Ammon's horn (tissue), 1 donor: ENCODE results near the gene ATXN7L2.
A peak's percentile ranks its signal among the peaks of the same experiment; 100 is the strongest.

Experiments used
- DNase-seq: peaks from one replicate; pipeline ENCODE4 v3.0.0-alpha.2; 2016; ENCODE audit warnings: low spot score

Gene ATXN7L2

DNA sequence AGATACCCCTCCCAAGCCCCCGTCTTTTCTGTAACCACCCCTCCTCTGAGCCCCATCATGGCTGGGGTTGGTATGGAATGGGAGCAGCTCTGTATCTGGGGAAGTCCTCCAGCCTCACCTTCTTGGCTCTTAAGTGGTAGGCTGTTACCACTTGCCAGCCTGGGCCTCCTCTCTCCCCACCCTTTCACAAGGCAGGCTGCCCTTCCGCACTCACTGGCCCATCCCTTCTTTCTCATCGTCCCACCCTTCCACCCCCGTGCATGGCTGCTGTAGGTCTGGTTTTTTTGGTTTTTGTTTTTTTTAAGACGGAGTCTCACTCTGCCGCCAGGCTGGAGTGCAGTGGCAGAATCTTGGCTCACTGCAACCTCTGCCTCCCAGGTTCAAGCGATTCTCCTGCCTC is 15.4 kb downstream of the ATXN7L2 start:
- DNase-seq, result no peak

DNA sequence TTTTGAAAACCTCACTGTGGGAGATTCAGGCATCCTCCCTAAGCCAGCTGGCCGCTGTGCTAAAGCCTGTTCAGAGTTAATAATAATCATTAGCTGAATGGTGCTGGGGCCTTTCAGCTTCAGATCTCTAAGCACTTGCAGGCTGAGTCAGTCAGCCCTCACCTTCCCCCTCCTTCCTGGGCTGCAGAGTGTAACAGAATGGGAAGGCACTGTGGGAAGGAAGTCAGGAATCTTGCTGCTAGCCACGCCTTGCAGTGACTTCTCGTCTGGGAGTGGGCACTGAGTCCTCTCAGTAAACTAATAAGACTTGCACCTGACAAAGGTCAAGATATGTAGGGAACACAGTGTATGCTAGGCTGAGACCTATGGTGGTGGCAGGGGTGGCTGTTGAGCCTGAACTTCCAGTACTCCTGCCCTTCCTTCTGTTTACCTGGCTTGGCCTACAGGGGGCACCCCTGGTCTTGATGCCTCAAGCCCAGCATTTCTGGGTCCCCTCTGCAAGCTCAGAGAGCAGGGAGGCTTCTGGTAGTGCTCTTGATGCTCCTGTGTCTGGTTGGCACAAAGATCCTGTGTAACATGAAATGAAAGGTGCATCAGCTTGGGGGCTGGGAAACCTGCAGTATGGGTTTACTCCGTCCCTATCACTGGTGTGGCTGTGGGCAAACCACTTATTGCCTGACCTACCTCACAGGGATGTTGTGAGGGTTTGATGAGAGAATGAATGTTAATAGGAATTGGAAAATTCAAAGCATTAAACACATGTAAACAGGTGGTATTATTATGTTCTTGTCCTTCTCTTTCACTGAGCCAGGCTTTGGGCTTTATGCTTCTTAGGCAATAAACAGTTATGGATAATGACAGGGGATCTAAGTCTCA is 16.2 kb downstream of the ATXN7L2 start:
- peak; percentile 66 for DNase-seq

DNA sequence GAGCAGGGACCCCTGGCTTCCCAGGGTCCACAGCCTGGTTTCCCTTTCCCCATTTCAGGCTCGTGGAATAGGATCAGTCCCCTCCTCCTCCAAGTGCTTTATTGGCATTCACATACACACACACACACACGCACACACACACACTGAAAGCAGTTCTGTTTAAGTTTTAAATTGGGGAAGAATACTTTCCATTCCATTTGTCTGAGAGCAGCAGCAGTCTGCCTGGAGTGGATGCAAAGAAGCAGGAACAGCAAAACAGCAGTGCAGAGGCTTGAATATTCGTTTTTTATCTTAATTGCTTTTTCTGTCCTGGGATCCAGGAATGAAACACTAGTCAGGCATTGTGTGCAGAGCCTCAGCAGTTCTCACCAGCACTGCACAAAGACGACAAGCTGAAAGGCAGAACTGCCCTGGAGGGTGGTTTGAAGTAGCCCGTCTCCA is 17.3 kb downstream of the ATXN7L2 start:
- DNase-seq, result no peak

DNA sequence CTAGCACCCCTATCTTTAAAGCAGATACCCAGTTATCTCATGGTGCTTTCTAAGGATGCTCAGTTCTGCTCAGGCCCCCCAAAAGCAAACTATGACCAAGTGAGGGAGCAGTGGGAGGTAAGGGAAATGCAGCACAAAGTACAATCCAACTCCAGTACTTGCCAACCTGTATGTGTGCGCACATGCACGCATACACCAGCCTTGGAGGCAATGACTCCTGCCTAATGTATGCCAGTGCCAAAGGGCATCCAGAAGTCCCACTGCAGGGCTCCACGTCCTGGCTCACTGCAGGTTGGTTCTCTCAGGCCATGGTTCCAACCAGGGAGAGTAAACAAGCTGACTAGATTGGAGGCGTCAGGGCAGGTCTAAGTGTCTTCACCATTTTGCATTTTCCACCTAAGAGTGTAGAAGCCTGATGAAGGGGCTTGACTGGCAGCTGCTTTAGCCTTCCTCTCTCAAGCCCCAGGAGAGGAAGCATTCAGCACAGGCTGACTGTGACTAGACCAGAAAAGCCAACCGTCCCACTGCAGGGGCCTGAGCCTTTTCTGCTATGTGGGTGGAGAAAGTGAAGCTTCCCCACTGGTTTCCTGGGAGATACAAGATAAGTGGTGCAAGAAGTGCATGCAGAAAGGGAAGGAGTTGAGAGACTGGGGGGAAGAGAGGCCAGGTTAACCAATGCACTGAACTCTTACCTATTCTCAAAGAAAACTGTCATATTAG is 18.1 kb downstream of the ATXN7L2 start:
- no peak for DNase-seq

DNA sequence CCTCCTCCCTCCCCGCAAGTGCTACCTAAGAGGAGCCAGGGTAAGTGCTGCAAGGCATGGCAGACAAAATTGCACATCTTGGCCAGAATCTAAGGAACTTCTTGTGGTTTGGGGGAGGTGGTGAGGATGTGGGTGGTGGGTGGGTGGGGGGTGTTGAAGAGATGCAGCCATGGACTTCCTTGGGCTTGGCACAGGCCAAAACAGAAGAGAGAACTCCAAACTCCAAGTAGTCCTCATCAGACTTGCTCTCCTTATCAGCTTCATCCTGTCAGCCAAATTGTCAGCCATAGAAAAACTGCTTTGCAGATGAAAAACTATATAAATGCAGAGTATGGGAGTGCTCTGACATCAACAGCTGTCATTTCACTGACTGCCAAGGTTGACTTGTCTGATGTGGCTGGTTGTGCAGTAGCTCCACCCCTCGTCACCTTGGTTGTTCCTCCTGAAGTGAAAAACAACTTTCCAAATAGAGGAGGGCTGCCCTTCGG is 18.7 kb downstream of the ATXN7L2 start:
- no peak for DNase-seq

DNA sequence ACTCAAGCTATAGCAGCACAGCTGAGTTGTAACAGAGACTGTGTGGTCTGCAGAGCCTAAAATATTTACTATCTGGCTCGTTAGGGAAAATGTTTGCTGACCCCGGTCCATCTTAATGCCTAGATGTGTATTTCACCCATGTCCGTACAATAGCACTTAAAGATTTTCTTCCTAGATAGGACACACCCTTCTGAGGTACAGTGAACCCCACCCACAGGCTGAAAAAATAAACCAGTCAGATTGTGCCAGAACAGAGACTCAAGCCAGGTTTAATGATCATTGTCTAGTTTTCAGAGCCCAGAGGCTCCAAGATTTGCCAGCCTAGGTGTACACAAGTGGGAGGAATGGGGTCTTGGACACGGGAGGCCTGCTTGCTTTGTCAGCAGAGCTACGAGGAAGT is 20.2 kb downstream of the ATXN7L2 start:
- DNase-seq, result no peak

DNA sequence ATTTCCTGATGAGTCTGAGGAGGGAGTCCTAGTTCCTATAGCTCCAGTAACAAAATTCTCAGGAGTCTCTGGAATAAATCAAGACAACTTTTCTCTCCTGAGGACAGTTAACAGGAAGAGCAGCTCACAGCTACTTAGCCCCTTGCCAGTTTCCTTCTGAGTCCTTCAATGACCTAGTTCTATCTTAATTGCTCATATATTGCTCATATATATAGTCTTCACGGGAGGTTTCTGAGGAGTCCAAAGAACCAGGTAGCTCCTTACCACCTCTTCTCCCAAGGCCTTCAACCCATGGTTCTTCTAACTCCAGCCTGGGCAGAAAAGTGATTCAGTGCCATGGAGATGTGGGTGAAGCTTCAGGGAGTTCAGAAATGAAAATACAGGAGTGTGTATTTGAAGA is 21.3 kb downstream of the ATXN7L2 start:
- no peak for DNase-seq

DNA sequence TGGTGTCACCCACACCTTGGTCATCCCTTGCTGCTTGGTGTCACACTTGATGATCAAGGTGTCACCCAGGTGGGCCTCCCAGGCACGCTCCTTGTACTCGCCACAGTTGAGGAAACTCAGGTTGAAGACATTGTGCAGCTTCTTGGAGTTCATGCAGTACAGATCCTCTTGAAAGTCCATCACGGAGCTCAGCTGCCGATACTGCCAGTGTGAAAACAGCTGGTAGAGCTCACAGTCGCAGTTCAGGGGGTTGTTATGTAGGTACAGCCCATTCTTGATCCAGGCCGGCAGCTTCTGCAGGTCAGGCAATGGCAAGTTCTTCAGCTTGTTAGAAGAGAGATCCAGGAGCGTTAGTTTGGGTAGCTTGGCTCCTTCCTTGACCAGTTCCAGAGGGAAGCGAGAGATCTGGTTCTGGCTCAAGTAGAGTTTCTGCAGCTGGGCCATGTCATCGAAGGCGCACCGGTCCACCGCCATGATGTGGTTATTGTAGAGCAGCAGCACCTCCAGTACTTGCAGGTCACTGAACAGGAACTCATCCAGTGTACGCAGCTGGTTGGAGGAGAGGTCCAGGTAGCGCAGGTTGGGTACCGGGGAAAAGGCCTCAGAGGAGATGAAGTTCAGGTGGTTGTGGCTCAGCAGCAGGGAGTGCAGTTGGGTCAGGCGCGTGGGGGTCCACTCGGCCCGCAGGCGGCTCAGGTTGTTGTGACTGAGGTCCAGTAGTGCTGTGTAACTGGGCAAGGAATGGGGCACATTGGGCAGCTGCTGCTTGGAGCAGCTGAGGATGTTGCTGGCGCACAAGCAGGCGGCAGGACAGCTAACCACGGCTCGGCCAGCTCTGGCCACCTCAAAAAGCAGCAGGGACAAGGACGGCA is 24.5 kb downstream of the ATXN7L2 start:
- no peak for DNase-seq

DNA sequence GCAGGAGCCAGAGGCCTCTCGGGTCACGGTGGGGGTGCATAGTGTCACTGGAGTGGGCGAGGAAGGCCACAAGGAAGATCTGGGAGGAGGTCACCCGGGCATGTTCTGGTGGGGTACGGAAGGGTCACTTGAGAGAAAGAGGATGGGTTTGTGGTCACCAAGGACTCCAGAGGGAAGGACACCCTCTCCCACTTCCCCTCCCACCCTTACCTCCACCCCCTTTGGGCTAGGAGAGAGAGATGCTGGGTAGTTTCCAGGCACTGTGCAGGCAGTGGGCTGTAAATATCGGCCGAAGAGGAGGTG is 25.1 kb downstream of the ATXN7L2 start:
- DNase-seq, result no peak

DNA sequence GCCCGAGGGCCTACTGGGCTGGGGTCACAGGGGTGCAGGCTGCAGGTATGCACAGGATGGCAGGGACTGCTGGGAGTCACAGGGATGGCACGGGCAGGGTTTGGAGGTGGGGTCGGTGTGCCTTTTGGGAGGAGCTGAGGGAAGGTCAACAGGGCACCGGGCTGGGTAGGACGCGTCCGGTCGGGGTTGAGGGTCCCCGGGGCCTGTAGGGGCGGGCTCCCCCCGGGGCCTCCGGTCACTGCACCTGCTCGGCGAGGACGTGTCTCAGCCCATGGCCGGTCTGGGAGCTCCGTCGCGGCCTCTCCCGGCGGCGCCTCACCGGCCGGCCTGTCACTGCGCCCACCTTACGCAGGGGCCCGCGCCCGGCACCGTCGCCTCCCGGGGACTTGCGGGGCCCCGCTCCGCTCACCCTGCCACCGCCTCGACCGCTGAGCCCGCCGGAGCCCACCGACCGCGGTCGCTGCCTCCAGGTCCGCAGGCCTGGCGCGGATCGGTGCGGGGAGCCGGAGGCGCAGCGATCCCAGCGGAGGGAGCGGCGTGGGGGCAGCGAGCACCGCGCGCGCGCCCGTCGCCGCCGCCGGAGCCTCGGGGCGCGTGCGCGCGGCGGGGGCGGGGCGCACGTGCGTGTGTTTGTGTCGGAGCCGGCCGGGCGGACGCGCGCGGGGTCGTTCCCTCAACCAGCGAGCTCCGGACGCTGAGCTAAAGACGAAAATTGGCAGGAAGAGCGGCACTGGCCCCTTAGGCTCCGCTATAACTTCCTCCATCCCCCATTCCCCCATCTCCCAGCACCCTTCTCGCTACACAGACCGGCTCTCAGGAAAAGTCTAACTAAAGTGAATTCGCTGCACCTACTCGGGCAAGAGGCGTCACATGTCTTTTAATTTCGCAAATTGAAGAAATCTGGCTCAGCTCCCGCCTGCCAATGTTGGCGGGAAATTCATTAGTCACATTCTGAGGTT is 25.8 kb downstream of the ATXN7L2 start, which contains the start of gene AMIGO1:
Gene AMIGO1, minus strand, starts transcription at position 552 of the 959 bp plus-strand sequence. CDS start 815 bp downstream, outside the sequence.
- peak; percentile 61 for DNase-seq

DNA sequence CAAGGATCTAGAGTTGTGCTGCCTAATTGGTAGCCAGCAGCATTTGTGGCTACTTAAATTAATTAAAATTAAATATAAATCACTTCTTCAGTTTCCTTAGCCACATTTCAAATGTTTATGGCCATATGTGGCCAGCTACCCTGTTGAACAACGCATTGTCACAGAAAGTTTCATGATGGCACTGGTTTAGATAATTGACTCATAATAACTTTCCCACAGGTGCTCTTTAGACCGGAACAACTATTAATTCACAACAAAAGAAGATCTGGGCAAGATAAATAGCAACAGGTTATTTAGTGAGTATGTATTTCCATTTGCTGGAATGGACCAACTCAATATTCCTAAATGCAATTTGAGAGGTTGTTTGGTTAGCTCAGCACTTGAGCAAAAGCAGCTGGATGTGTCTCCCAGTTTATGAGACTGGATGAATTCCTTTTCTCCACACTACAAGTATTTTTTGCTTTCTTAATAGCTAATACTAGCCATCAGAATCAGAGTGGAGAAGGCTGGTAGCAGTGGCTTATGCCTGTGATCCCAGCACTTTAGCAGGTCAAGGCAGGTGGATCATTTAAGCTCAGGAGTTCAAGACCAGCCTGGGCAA is 29.5 kb downstream of the ATXN7L2 start:
- DNase-seq, result no peak

DNA sequence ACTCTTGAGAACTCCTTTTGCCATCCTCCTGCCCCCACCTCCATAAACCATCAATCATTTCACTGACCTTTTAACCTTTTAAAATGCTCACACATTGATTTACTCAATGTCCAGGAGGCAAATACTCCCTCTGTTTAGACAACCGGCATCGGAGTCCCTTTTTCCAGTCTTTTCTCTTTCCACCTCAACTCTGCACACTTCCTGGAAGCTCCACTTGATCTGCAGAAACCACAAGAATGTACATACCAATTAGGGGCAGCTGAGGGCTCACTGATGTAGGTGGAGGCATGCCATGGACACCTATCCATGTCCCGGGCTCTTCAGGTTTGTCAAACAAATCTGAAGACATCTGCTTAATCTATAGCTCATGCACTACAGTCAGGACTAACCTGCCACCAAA is 31.1 kb downstream of the ATXN7L2 start:
- no peak for DNase-seq

DNA sequence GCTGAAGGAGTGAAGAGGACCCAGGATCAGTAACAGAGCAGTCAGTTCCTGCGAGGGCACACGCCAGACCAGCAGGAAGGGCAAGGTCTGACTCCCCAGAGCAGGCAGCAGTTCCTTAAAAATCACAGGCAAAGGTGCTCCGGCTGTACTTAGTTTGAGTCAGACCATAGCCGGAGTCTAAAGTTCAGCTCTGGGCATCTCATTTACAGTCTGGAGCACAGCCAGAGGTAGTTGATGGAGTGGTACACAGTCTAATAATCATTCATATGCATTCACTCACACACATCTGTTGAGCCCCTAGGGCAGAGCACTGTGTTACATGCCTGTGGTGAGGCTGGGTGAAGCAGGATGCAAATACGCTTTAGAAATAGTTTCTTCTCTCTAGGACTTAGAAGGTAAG is 33.2 kb downstream of the ATXN7L2 start:
- no peak for DNase-seq

DNA sequence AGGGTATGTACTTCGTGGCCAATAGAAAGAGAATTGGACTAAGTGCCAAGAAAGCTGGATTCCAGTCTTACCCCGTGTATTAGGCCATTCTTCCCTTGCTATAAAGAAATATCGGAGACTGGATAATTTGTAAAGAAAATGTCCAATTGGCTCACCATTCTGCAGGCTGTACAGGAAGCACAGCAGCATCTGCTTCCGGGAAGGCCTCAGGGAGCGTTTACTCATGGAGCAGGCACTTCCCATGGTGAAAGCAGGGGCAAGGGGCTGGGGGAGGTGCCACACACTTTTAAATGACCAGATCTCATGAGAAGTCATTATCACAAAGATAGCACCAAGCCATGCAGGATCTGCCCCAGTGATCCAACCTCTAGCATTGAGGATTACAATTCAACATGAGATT is 33.6 kb downstream of the ATXN7L2 start:
- DNase-seq, result no peak

DNA sequence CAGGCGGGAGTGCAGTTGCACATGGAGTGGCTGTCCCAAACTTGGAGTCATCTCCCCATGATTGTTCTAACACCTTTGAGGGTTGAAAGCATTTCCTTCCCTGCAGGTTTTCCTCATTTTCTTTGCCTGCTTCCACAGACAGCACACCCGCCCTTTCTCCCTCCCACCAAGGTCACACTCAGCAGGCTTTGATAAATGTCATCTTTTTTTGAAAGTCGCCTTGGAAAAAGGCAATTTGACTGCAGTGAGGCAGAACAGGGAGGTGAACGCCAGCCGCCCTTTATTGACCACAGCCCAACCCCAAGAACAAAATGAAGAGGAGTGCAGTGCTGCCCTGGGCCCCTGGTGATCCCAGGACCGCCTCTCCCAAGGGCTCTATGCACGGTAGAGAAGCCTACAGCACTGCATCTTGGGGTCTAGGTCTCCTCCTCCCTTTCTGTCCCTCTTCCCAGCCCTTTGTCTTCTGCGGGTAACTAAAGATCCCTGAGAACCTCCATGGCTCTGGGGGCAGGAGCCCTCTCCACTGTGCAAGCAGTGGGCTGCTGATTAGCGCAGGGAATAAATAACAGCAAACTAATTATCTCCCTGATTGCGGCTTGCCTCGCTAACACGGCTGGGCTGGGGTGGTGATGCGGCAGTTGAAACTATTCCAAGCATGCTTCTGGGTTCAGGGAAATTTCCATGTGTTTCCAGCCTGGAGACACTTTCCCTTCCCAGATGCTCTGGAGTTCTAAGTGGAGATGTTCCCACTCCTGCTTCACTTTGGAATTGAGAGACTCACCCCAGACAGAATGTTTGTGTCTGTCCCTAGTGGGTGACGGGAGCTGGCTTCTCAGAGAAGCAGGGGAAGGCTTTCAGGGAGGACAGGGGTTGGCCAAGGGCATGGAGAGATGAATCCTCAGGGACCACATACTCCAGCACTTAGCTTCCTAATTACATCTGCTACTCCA is 37.6 kb downstream of the ATXN7L2 start:
- no peak for DNase-seq

DNA sequence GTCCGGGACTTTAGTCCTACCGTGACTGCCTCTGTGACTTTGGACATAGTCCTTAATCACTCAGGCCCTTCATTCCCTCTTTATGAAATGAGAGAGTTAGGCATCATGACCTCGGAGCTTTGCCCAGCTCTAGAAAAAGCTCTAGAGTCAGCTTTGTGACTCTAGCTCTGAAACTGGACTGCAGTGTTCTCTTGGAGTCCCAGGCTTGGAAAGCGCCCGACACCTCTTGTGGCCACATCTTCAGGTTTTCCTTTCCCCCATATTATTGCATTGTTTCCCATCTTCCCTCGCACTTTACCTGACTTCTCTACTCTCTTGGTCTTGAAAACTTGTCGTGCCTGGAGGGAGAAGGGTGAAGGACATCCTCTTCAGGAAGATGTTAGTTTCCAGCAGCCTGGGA is 38.3 kb downstream of the ATXN7L2 start:
- no peak for DNase-seq

DNA sequence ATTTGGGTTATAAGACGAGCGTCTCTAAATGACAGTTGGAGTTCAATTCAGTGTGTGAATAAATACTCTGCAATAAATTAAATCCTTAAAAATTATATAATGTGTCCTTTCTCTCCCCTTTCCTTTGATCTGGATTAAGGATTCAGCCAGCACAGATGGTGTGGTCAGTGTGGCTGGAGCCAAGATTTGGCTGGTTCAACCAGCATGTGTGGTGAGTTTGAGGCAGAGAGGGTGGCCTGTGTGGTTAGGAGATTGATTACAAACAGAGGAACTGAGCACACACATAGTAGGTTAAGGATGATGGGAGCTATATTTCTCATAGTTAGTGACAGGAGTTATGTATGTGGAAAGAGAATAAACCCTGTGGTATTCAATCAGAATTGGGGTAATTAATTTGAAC is 40.0 kb downstream of the ATXN7L2 start:
- no peak for DNase-seq

DNA sequence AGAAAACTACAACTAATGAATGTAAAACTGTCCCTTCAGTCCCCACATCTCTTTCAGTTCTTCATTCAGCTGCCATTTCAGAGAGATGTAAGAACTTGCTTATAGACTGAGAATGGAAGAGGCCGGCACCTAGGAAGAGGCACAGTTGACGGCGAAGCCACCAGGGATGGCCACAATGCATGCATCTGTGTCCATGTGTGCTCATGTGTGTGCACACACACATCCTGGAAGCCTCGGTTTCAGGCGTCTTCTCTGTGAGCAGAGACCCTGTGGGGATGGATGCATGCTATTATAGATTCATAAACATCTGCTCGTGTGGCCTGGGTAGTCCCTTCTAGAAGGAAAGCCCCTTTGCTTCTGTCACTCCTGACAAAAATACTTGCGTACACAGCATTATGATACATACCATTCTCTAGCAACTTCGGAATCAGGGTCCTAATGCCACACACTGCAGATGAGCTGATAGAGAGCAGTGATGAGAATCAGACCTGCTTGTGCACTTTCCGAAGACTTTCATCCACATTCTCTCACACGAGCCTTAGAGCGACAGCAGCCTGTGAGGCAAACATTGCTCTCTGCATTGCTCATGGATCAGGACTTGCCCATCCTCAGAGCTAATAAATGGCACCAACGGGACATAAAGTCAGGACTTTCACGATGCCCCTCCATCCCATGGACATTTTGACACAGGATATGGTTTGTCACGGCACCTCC is 43.5 kb downstream of the ATXN7L2 start:
- DNase-seq, result no peak
